CMK (cell line): ENCODE results near the gene PRF1.
"Not testable (repeated sequence)": the region's sequence is repeated elsewhere in the genome, so short reads cannot be mapped to it uniquely, and the experiment has no call there.

Source experiments
- DNase-seq: peaks from one replicate; pipeline ENCODE4 v3.0.0-alpha.2; 2010; ENCODE audit warnings: low read depth

Gene PRF1

GRCh38 chr10:70617798-70618568 is 15.4 kb upstream of the PRF1 start:
- no peak for DNase-seq

- DNase-seq, result no peak
Observed at GRCh38 chr10:70616761-70617160, 14.2 kb upstream of the PRF1 start.

DNA sequence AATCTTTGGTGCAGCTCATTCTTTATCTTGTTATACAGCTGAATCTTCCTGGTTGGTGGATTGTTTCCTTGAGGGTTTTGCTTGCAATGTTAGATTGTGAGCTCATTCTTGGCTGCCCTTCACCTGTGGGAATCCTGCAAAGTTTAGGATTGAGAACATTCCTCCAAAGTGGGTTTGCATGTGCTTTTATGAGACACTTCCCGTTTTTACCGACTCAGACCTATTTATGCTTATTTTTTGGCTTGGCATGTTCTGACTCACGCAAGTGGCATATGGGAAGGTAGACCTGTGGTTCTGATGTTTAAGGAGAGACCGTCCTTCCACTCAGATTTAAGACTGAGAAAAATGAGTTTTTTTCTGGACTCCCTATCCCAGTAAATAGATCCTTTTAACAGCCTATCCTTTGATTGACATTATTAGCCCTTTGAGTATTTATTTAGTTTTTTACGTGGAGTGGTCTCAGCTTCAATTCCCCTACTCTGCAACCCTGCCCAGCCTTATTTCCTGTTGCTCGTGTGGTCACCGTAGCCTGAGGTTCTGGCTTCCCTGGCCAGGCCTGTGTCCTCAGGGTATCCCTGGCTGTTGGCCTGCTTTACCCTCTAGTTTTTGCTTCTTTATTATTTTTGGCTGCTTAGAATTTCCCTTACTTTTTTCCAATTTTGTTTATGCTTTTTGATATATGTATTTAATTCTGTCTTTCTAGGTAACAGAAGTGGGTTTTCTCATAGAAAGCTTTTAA is 13.4 kb upstream of the PRF1 start:
- no peak for DNase-seq

GRCh38 chr10:70615211-70615610 is 12.7 kb upstream of the PRF1 start:
- DNase-seq, result no peak

DNA sequence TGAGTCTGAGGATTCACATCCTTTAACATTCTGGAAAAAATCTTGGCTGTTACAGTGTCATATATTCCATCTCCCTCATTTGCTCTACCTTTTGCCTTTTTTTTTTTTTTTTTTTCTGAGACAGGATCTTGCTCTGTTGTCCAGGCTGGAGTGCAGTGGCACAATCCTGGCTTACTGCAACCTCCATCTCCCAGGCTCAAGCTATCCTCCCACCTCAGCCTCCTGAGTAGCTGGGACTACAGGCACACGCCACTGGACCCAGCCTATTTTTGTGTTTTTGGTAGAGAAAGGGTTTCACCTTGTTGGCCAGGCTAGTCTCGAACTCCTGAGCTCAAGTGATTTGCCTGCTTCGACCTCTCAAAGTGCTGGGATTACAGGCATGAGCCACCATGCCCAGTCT is 11.8 kb upstream of the PRF1 start:
- DNase-seq, result not testable (repeated sequence)

DNA sequence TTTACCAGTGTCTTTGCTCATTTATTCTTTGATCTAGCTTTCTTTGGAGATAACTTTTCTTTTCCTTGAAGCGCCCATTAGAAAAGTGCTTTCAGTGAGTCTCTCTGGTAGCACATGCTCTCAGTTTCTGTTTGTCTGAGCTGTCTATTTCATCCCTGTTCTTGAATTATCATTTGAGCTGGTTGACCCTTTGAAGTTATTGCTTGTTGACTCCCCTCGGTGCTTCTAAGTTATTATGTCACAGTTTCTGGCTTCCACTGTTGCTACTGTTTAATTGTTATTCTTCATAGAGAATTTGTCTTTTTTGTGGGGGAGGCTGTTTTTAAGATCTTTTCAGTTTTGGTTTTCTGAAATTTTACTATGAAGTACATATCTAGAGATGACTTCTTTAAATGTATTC is 11.4 kb upstream of the PRF1 start:
- no peak for DNase-seq

DNA sequence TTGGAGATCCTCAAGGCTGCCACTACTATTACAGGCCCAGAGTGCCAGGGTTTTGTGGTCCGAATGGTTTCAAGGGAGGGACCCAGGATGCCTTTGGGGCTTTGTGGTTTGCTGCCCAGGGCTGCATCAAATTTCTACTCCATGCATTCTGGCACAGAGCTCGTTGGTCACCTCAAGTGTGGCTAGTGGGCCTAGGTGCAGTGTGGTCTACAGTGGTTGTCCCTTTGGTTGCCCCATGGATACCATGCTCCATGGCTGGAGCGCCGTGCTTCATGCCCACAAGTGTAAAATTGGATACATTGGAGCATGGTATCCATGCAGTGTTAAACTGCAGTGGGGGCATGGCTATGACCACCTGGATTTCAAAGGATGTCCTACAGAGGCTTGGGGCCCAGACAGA is 5.4 kb upstream of the PRF1 start:
- DNase-seq, result no peak

DNA sequence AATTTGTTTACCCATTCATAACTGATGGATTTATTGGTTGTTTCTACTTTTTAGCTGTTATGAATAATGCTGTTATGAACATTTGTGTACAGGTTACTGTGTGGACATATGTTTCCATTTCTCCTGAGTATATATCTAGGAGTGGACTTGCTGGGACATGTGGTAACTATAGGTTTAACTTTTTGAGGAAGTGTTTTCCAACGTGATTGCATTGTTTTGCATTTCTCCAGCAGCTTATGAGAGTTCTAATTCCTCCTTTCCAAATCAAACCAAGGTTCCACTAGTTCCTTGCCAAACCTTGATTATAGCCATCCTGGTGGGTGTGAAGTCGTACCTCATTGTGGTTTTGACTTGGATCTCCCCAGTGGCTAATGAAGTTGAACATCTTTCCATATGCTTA is 2.6 kb upstream of the PRF1 start:
- DNase-seq, result no peak

GRCh38 chr10:70604106-70604505 is 1.6 kb upstream of the PRF1 start:
- no peak for DNase-seq

DNA sequence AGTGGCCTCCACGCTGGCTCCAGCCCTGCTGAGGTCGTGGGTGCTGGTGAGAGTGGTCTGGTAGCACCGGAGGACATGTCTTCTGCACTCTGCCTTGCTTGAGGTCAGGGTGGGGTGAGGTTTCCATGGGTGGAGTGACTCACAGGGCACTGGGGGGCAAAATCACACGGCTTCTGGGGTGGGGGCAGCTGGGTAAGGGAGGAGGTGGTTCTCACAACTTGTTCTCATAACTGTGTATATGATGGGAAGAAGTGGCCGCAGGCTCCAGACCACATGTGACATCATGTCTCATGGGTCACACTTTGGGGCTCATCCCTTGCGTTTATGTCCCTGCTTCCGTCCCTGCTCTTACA is 884 bp upstream of the PRF1 start:
- DNase-seq, result no peak

GRCh38 chr10:70601746-70602145 is 795 bp downstream of the PRF1 start:
- peak; percentile 40 for DNase-seq

GRCh38 chr10:70600512-70601395 is 1.8 kb downstream of the PRF1 start:
- no peak for DNase-seq

GRCh38 chr10:70599791-70600190 is 2.8 kb downstream of the PRF1 start:
- DNase-seq, result no peak

GRCh38 chr10:70599319-70599718 is 3.2 kb downstream of the PRF1 start:
- DNase-seq, result no peak

DNA sequence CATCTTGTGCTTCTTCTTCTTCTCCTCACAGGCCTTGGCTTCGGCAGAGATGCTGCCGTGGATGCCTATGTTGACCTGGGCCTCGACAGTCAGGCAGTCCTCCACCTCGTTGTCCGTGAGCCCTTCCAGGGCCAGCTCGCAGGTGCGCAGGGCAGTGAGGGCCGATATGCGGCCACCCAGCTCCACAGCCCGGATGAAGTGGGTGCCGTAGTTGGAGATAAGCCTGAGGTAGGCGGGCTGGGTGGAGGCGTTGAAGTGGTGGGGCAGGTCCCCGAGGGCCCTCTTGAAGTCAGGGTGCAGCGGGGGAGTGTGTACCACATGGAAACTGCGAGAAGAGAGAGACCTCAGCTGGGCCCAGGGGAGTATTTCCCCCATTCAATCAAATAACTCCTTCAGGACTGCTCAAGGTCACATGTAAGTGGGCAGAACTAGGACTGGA is 3.7 kb downstream of the PRF1 start:
- DNase-seq, result no peak

DNA sequence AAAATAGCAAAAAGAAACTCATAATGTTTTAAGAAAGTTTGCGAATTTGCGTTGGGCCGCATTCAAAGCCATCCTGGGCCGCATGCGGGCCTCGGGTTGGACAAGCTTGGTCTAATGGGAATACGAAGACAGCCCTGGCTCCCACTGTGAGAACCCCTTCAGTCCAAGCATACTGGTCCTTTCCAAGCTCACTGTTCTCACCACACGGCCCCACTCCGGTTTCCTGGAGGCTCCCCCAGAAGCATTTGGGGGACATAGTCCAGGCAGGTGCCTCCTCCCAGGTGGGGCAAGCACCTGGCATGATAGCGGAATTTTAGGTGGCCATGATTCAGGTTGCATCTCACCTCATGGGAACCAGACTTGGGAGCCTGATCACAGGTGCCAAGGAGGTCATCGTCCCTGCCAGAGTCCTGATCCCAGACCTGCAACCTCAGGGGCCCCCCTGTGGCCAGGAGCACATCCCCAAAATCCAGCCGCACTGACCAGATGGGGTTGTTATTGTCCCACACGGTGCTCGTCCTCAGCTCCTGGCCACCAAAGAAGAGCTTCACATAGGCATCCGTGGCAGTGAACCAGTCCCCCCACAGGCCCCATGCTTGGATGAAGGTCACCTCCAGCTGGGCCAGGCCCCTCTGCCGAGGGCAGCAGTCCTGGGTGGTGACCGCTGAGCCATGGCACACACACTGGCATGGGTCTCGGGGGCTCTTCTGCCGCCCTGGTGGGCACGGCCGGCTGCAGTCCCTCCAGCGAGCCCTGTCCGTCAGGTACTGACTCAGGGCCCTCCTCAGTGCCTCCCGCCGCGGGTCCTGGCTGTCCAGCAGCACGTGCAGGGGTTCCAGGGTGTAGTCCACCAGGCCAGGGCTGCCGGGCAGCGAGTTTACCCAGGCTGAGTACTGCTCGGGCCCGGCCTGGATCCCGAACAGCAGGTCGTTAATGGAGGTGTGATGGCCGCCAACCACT is 4.4 kb downstream of the PRF1 start:
- DNase-seq, result no peak

DNA sequence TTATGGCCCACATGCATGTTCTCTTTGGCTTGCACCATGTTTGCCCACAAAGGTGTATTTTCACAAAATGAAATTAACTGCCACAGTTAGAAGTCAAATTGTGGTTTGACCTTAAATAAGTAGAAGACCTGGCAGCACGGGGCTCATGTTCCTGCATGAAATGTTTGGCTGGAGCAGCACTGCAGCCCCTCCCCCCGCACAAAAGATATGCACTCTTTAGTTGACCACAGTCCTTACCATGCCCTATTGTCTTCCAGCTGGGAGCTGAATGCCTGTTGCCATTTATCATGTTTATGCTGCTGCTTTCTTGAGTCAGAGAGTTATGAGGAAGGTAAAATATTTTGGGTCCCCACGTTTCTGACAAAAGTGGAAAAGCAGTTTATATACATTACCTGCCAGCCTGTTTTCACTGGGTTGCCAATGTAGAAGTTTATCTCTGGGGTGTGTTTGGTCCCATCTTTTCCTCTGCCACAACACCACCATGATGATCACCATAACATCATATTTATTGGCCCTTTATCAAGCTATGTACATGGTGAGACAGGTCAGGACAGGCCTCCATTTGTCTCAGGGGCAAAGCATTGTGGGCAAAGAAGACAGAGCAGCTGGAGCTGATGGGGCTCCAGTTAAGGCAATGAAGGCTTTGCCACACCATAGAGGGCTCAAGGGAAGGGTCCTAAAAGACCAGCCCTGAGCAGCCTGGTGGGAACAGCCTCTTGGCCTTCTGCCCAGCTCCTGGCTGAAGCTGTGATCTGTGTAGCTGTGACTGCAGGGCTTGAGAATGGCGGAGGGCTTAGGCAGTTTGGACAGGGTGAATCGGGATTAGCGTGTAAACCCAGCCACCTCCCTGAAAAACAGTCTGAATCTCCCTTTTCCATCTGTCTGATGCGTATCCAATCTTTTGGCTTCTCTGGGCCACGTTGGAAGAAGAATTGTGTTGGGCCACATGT is 5.4 kb downstream of the PRF1 start:
- DNase-seq, result no peak

GRCh38 chr10:70596110-70596798 is 6.3 kb downstream of the PRF1 start:
- no peak for DNase-seq

- no peak for DNase-seq
Observed at GRCh38 chr10:70595566-70596016, 7.0 kb downstream of the PRF1 start.

- DNase-seq, result no peak
Observed at GRCh38 chr10:70594161-70594560, 8.4 kb downstream of the PRF1 start.
